ENCODE data around the gene DYNC1I1.

- no peak for TF ChIP-seq EZH2 (IDR thresholded peaks at IDR 0.05; ENCODE audit: borderline replicate concordance, low read length)
- no peak for TF ChIP-seq CTCF (conservative IDR thresholded peaks at IDR 0.05 in 1 of 2, IDR thresholded peaks at IDR 0.05 in 1 of 2; ENCODE audit: extremely low read depth in 1 of 2, insufficient read depth in 1 of 2, low read depth in 1 of 2, low read length in 2 of 2)
These were observed 262.8 kb downstream of the DYNC1I1 start for GRCh38 chr7:96034940-96035727.

Measured in mammary epithelial cell (primary cell).